HepG2 (cell line): ENCODE data around the gene ECE2. TPM values are rescaled to one million over a fixed set of nuclear protein-coding genes. Genes with fewer than 3 reads are reported as not detected.

Experiments
- ATAC-seq: fragments of 200-7000 bp; cut with Tn5 transposase; 3 replicates; pipeline ENCODE4 v1.9.1; 2020; ENCODE audit warnings: mild to moderate bottlenecking, moderate library complexity
- BruUV-seq: library from RNA; stranded (reverse); fragments of 400-500 nt; replicated peaks from 2 replicates; lab custom pipeline; 2021; lab: Mats Ljungman, UMichigan
- CTCF ChIA-PET: fragments of 300-600 bp; formaldehyde crosslinking; extraction: SDS; loops from one replicate; lab custom pipeline; 2021; ENCODE audit warnings: low total read pairs, inconsistent platforms, low intra/inter-chr PET ratio; lab: Yijun Ruan, JAX
- POLR2A ChIA-PET: fragments of 350-600 bp; sonication (Branson Sonifier 250); formaldehyde crosslinking; loops from one replicate; lab custom pipeline; 2020; ENCODE audit warnings: antibody characterized with exemption, inconsistent platforms; lab: Yijun Ruan, JAX
- DNase-seq: peaks from one replicate; pipeline ENCODE4 v3.0.0-alpha.2; 2015; ENCODE audit warnings: low spot score
- FAIRE-seq: peaks from 3 replicates; lab custom pipeline; 2011; peaks lifted over from hg19 to GRCh38; lab: Jason Lieb, UNC
- H2AFZ ChIP-seq: one replicate; pipeline ENCODE4 v1.6.1; 2011; ENCODE audit warnings: low read length, inconsistent platforms
- H3K27ac ChIP-seq: fragments of 300-600 bp; 3 replicates; pipeline ENCODE4 v1.8.0; 2011; ENCODE audit warnings: mixed run types, mild to moderate bottlenecking, mixed read lengths, low read length, inconsistent platforms; ENCODE audit not compliant: insufficient read depth; ENCODE audit errors: extremely low read length
- H3K27me3 ChIP-seq, 2 experiments: fragments of 200-600 bp in 1 of 2; 2 replicates in 1 of 2; 3 replicates in 1 of 2; pipeline versions ENCODE4 v1.6.0 to v1.8.0; 2011; ENCODE audit warnings: low read length in 2 of 2, mild to moderate bottlenecking in 2 of 2, moderate library complexity in 2 of 2, inconsistent platforms in 1 of 2; ENCODE audit not compliant: insufficient read depth in 2 of 2, control insufficient read depth in 1 of 2
- H3K36me3 ChIP-seq, 2 experiments: fragments of 200-600 bp in 1 of 2; replicated peaks in 1 of 2; 2 replicates in 1 of 2; 3 replicates in 1 of 2; pipeline versions ENCODE4 v1.5.1 to v1.8.0; 2011; ENCODE audit warnings: low read length in 2 of 2, inconsistent platforms in 1 of 2; ENCODE audit not compliant: insufficient read depth in 2 of 2, control insufficient read depth in 1 of 2
- H3K4me1 ChIP-seq: 2 replicates; pipeline ENCODE4 v1.5.1; 2012; ENCODE audit warnings: low read length, inconsistent platforms; ENCODE audit not compliant: insufficient read depth
- H3K4me2 ChIP-seq: 2 replicates; pipeline ENCODE4 v1.6.0; 2011; ENCODE audit warnings: low read depth, low read length, inconsistent platforms
- H3K4me3 ChIP-seq, 3 experiments: fragments of 200-600 bp in 1 of 3; sonication (generic), shearing (Covaris generic) in 1 of 3; replicated peaks in 1 of 3; 2 replicates each; pipeline ENCODE4 v1.5.1; 2011 to 2016; ENCODE audit warnings: low read length in 3 of 3, inconsistent platforms in 2 of 3, low read depth in 2 of 3, mild to moderate bottlenecking in 2 of 3, control low read depth in 1 of 3, mixed read lengths in 1 of 3; ENCODE audit not compliant: insufficient read depth in 1 of 3
- H3K79me2 ChIP-seq: one replicate; pipeline ENCODE4 v1.6.1; 2011; ENCODE audit warnings: low read length, inconsistent platforms; ENCODE audit not compliant: insufficient read depth
- H3K9ac ChIP-seq: 2 replicates; pipeline ENCODE4 v1.6.0; 2011; ENCODE audit warnings: mild to moderate bottlenecking, low read depth, low read length, inconsistent platforms; ENCODE audit not compliant: insufficient read depth
- H3K9me3 ChIP-seq: 2 replicates; pipeline ENCODE4 v1.5.1; 2012; ENCODE audit warnings: mild to moderate bottlenecking, low read length
- H4K20me1 ChIP-seq: 2 replicates; pipeline ENCODE4 v1.6.0; 2011; ENCODE audit warnings: inconsistent platforms, mild to moderate bottlenecking, low read length, moderate library complexity; ENCODE audit not compliant: insufficient read depth
- ARNT ChIP-seq: fragments of 450-650 bp; IDR thresholded peaks from 2 replicates; pipeline ENCODE4 v1.6.1; 2017
- ARNTL ChIP-seq: sonication (generic); formaldehyde crosslinking; IDR thresholded peaks from 2 replicates; pipeline ENCODE4 v1.4.0; 2020; ENCODE audit warnings: mild to moderate bottlenecking, missing genetic modification reagents
- FOSL2 ChIP-seq: sonication (generic); formaldehyde crosslinking; IDR thresholded peaks from 2 replicates; pipeline ENCODE4 v1.4.0; 2020; ENCODE audit warnings: missing genetic modification reagents
- IKZF1 ChIP-seq: fragments of 450-650 bp; IDR thresholded peaks from 2 replicates; pipeline ENCODE4 v1.7.1; 2016
- MED8 ChIP-seq: sonication (generic); formaldehyde crosslinking; IDR thresholded peaks from 2 replicates; pipeline ENCODE4 v1.8.1; 2023; ENCODE audit warnings: mild to moderate bottlenecking, missing genetic modification reagents; ENCODE audit not compliant: insufficient replicate concordance
- PHF8 ChIP-seq: sonication (generic); formaldehyde crosslinking; IDR thresholded peaks from 2 replicates; pipeline ENCODE4 v1.5.0; 2020; ENCODE audit warnings: missing genetic modification reagents
- SOX6 ChIP-seq, 2 experiments: fragments of 450-650 bp in 1 of 2; sonication (generic) in 1 of 2; formaldehyde crosslinking in 1 of 2; IDR thresholded peaks; 2 replicates each; pipeline versions ENCODE4 v1.4.0 to v1.6.1; 2017 to 2020; ENCODE audit warnings: antibody characterized with exemption in 1 of 2, mild to moderate bottlenecking in 1 of 2, missing genetic modification reagents in 1 of 2
- TCF12 ChIP-seq, 2 experiments: fragments of 450-650 bp in 1 of 2; sonication (generic) in 1 of 2; formaldehyde crosslinking in 1 of 2; IDR thresholded peaks; 2 replicates each; pipeline versions ENCODE4 v1.6.1 to v1.8.0; 2017 to 2022; ENCODE audit warnings: antibody characterized with exemption in 1 of 2, mild to moderate bottlenecking in 1 of 2, missing genetic modification reagents in 1 of 2, moderate library complexity in 1 of 2
- ZBTB21 ChIP-seq: sonication (generic); formaldehyde crosslinking; IDR thresholded peaks from 2 replicates; pipeline ENCODE4 v1.4.0; 2020; ENCODE audit warnings: missing genetic modification reagents
- ZNF256 ChIP-seq: sonication (generic); formaldehyde crosslinking; conservative IDR thresholded peaks from 2 replicates; pipeline ENCODE4 v1.4.0; 2020; ENCODE audit warnings: missing genetic modification reagents
- ZNF496 ChIP-seq: sonication (generic); formaldehyde crosslinking; IDR thresholded peaks from 2 replicates; pipeline ENCODE4 v1.8.1; 2023; ENCODE audit warnings: mild to moderate bottlenecking, moderate library complexity, missing genetic modification reagents; ENCODE audit not compliant: insufficient replicate concordance
- WGBS: methylation state at CpG from one replicate; pipeline ENCODE4 v1.1.6; 2017; ENCODE audit warnings: low lambda C conversion rate; 5-methylcytosine and 5-hydroxymethylcytosine counted together
- in situ Hi-C: cut with HindIII; loops from 2 replicates; pipeline ENCODE4 v1.10.0; 2017; ENCODE audit warnings: low pct_unique_long_range_greater_than_20kb; ENCODE audit not compliant: extremely low pct_ligation_motif_present
- intact Hi-C: fragments of 100-400 bp; cut with micrococcal nuclease; formaldehyde crosslinking; loops from one replicate; pipeline ENCODE4 v1.10.0; 2022; ENCODE audit not compliant: unreplicated experiment
- polyA plus RNA-seq, 8 experiments: library from polyadenylated mRNA; depleted of rRNA in 3 of 8; stranded (reverse) in 7 of 8; unstranded in 1 of 8; fragments of >200 nt; fragmentation: Illumina TruSeq in 4 of 8; extraction: Trizol in 4 of 8; gene quantifications; 2 replicates each; pipeline versions ENCODE4 v1.2.1 to v1.2.3, GENCODE V29; 2011 to 2016; ENCODE audit warnings: low read depth in 4 of 8, missing spikeins in 1 of 8, mixed read lengths in 1 of 8; ENCODE audit not compliant: insufficient read depth in 1 of 8
- total RNA-seq, 5 experiments: library from RNA; depleted of rRNA; stranded (reverse); fragments of >200 nt; fragmentation: Illumina TruSeq; extraction: Trizol; gene quantifications; 2 replicates each; pipeline ENCODE4 v1.2.3, GENCODE V29; 2016; ENCODE audit warnings: low read depth in 1 of 5
- TF ChIP-seq, protein P1 (sequence below): sonication (generic); formaldehyde crosslinking; IDR thresholded peaks from 2 replicates; pipeline ENCODE4 v1.4.0; 2020; ENCODE audit warnings: mild to moderate bottlenecking, low read depth, missing genetic modification reagents
- TF ChIP-seq, protein P2 (sequence below): sonication (generic); formaldehyde crosslinking; IDR thresholded peaks from 2 replicates; pipeline ENCODE4 v1.4.0; 2020; ENCODE audit warnings: missing genetic modification reagents
- TF ChIP-seq, protein P3 (sequence below): sonication (generic); formaldehyde crosslinking; IDR thresholded peaks from 2 replicates; pipeline ENCODE4 v1.4.0; 2020; ENCODE audit warnings: missing genetic modification reagents
- TF ChIP-seq, protein P4 (sequence below): conservative IDR thresholded peaks from 2 replicates; pipeline ENCODE4 v1.6.1; 2018; ENCODE audit warnings: missing genetic modification reagents

The ECE2 gene
- total and polyA plus RNA-seq, 2 of the 13 experiments (the other 11 are each of a cell fraction or from before 2014, with no cell fraction given): not detected

DNA sequence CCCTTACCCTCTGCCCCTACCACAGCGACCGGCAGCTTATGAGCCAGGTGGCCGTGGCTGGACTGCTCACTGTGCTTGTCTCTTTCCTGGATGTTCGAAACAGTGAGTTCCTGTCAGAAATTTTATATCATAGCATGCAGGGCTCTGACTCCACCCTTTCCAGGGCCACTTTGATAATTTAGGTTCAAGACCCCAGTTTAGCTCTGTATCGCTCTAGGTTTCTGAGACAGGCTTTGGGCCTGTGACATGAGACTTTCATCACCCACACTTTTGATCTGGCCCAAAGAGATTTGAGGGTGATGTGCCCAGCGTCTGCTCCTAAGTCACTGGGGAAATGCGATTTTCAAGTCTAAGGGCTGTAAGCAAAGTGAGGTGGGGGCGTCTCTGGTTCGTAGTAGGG, 32.1 kb downstream of the ECE2 start:
- Histone ChIP-seq H3K36me3 (peaks cover 23 to 61% of the 10 kb centered on the region in 2 experiments), H3K27me3 (no peaks in the 10 kb centered on the region; a peak in 1 of 5 replicates), H3K4me2 (no peak overlapping the region), H3K4me1 (no peaks in the 10 kb centered on the region), H3K4me3 (no peak overlapping the region), H3K27ac (no peak overlapping the region), H4K20me1 (no peaks in the 10 kb centered on the region), H3K9ac (no peak overlapping the region), H3K79me2 (no peaks in the 10 kb centered on the region), H3K9me3 (no peaks in the 10 kb centered on the region), H2AFZ (no peak overlapping the region)
- POLR2A ChIA-PET: no interaction called here
- ATAC-seq: no peak
- no peak for FAIRE-seq
- in situ Hi-C loops (no loop called here), intact Hi-C loops (no loop called here)
- CTCF ChIA-PET: no interaction called here
- BruUV-seq: no TSS peak
- WGBS: 99% methylated on average over 9 of the region's 9 CpGs
- no peak for DNase-seq
- no peak for TF ChIP-seq PHF8 (CRISPR knock-in tag)
- no peak for TF ChIP-seq SOX6 (IDR thresholded peaks at IDR 0.05)
- no peak for TF ChIP-seq SOX6 (CRISPR knock-in tag; IDR thresholded peaks at IDR 0.05)
- TF ChIP-seq ZBTB21 (CRISPR knock-in tag): no peak
- TF ChIP-seq MED8 (CRISPR knock-in tag): no peak
- TF ChIP-seq, protein P1, sequence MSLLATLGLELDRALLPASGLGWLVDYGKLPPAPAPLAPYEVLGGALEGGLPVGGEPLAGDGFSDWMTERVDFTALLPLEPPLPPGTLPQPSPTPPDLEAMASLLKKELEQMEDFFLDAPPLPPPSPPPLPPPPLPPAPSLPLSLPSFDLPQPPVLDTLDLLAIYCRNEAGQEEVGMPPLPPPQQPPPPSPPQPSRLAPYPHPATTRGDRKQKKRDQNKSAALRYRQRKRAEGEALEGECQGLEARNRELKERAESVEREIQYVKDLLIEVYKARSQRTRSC (CRISPR knock-in tag): no peak
- TF ChIP-seq, protein P2, sequence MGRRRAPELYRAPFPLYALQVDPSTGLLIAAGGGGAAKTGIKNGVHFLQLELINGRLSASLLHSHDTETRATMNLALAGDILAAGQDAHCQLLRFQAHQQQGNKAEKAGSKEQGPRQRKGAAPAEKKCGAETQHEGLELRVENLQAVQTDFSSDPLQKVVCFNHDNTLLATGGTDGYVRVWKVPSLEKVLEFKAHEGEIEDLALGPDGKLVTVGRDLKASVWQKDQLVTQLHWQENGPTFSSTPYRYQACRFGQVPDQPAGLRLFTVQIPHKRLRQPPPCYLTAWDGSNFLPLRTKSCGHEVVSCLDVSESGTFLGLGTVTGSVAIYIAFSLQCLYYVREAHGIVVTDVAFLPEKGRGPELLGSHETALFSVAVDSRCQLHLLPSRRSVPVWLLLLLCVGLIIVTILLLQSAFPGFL (CRISPR knock-in tag): no peak
- TF ChIP-seq ZNF496 (CRISPR knock-in tag): no peak
- TF ChIP-seq TCF12 (IDR thresholded peaks at IDR 0.05): no peak
- no peak for TF ChIP-seq TCF12 (CRISPR knock-in tag; IDR thresholded peaks at IDR 0.05)
- TF ChIP-seq IKZF1: no peak
- TF ChIP-seq, protein P3, sequence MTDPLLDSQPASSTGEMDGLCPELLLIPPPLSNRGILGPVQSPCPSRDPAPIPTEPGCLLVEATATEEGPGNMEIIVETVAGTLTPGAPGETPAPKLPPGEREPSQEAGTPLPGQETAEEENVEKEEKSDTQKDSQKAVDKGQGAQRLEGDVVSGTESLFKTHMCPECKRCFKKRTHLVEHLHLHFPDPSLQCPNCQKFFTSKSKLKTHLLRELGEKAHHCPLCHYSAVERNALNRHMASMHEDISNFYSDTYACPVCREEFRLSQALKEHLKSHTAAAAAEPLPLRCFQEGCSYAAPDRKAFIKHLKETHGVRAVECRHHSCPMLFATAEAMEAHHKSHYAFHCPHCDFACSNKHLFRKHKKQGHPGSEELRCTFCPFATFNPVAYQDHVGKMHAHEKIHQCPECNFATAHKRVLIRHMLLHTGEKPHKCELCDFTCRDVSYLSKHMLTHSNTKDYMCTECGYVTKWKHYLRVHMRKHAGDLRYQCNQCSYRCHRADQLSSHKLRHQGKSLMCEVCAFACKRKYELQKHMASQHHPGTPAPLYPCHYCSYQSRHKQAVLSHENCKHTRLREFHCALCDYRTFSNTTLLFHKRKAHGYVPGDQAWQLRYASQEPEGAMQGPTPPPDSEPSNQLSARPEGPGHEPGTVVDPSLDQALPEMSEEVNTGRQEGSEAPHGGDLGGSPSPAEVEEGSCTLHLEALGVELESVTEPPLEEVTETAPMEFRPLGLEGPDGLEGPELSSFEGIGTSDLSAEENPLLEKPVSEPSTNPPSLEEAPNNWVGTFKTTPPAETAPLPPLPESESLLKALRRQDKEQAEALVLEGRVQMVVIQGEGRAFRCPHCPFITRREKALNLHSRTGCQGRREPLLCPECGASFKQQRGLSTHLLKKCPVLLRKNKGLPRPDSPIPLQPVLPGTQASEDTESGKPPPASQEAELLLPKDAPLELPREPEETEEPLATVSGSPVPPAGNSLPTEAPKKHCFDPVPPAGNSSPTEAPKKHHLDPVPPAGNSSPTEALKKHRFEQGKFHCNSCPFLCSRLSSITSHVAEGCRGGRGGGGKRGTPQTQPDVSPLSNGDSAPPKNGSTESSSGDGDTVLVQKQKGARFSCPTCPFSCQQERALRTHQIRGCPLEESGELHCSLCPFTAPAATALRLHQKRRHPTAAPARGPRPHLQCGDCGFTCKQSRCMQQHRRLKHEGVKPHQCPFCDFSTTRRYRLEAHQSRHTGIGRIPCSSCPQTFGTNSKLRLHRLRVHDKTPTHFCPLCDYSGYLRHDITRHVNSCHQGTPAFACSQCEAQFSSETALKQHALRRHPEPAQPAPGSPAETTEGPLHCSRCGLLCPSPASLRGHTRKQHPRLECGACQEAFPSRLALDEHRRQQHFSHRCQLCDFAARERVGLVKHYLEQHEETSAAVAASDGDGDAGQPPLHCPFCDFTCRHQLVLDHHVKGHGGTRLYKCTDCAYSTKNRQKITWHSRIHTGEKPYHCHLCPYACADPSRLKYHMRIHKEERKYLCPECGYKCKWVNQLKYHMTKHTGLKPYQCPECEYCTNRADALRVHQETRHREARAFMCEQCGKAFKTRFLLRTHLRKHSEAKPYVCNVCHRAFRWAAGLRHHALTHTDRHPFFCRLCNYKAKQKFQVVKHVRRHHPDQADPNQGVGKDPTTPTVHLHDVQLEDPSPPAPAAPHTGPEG (CRISPR knock-in tag): no peak
- TF ChIP-seq, protein P4, sequence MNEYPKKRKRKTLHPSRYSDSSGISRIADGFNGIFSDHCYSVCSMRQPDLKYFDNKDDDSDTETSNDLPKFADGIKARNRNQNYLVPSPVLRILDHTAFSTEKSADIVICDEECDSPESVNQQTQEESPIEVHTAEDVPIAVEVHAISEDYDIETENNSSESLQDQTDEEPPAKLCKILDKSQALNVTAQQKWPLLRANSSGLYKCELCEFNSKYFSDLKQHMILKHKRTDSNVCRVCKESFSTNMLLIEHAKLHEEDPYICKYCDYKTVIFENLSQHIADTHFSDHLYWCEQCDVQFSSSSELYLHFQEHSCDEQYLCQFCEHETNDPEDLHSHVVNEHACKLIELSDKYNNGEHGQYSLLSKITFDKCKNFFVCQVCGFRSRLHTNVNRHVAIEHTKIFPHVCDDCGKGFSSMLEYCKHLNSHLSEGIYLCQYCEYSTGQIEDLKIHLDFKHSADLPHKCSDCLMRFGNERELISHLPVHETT (CRISPR knock-in tag): no peak
- no peak for TF ChIP-seq ARNTL (CRISPR knock-in tag)
- no peak for TF ChIP-seq ZNF256 (CRISPR knock-in tag)
- TF ChIP-seq FOSL2 (CRISPR knock-in tag): no peak
- no peak for TF ChIP-seq ARNT
